Adipose tissue (tissue), 3 donors: Measurements from ENCODE around the gene ZNF81. TPM values are rescaled to one million over a fixed set of nuclear protein-coding genes. Genes with fewer than 3 reads are reported as not detected.
"Not testable (repeated sequence)": the region's sequence is repeated elsewhere in the genome, so short reads cannot be mapped to it uniquely, and the experiment has no call there.

ENCODE experiments used
- H3K27ac ChIP-seq: one replicate; pipeline ENCODE4 v1.5.1; 2013; ENCODE audit warnings: low read depth, low read length
- WGBS, 3 donors: extraction: QIAGEN DNeasy Blood & Tissue Kit; methylation state at CpG; one replicate each; pipeline ENCODE4 v1.1.7; 2013; 5-methylcytosine and 5-hydroxymethylcytosine counted together
- polyA plus RNA-seq, 3 donors: library from polyadenylated mRNA; stranded (reverse); fragments of 200-250 nt; gene quantifications; one replicate each; pipeline ENCODE4 v1.2.3, GENCODE V29; 2013
- donor health status: healthy with polysubstance abuse.
- donor health status: Bipolar disorder and iron deficiency.
- donor health status: healthy.

ZNF81 gene
- polyA plus RNA-seq, 3 donors: 0.11 to 1.4 (median 0.54) TPM

DNA sequence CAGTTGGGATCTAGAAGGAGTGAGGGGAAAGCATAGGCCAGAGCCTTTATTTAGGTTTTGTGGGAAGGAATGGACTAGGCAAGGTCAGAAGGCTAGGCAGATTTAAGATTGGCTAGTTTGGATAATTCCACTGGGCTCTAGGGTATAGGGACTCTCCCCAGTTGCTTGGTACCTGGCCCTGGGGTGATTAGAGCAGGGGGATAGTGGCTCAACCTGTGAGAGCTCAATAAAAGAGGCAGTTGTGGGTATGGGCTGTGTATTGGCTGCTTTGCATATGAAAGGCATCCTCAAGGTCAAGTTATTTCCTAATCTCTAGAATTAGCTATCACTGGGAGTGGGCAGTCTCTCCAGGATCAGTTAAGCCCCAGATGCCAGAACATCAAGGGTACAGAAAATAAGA, 61.3 kb downstream of the ZNF81 start:
- no peak overlapping the region for H3K27ac ChIP-seq

DNA sequence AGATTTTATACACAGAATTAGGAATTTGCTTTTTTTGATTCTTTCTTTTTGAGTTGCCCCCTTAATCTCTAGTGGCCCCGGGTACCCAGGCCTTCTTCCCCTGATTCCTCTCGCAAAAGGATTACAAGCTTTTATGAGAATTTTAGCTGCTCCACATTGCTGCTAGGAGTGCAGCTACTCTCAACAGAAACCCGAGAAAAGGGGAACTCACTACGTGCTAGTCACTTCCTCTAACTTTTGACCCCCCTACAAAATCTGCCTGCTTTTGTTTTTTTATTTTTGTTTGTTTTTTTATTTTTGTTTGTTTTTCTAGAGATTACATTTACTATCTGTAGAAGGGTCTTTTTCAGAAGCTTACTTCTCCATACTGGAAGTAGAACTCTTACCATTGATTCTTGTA, 64.1 kb downstream of the ZNF81 start:
- H3K27ac ChIP-seq: no peak overlapping the region
- WGBS, 3 donors: 50 to 57% (median 54%) methylated on average over 4 of the region's 4 CpGs

DNA sequence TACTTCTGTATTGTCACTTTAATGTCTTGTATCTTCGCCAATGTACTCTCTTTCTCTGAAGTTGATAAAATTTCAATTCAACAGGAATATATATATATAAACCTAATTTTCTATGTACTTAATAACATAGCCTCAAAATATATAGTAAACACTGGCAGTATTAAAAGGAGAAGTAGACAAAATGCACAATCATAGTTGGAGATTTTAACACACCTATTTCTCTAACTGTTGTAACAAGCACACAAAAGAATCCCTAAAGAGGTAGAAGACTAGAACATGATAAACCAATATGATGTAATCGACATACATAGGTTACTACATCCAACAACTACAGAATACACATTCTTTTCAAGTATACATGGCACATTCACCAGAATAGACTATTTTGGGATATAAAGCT, 65.5 kb downstream of the ZNF81 start:
- WGBS, 3 donors: 73 to 96% (median 80%) methylated on average over 2 of the region's 2 CpGs
- H3K27ac ChIP-seq: no peak overlapping the region

DNA sequence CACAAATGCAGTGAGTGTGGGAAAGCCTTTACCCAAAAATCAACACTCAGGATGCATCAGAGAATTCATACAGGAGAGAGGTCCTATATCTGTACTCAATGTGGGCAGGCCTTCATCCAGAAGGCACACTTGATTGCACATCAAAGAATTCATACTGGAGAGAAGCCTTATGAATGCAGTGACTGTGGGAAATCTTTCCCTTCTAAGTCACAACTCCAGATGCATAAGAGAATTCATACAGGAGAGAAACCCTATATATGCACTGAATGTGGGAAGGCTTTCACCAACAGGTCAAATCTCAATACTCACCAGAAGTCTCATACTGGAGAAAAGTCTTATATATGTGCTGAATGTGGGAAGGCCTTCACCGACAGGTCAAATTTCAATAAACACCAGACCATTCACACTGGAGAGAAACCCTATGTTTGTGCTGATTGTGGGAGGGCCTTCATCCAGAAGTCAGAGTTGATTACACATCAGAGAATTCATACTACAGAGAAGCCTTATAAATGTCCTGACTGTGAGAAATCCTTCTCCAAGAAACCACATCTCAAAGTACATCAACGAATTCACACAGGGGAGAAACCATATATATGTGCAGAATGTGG, 79.3 kb downstream of the ZNF81 start:
- no peak overlapping the region for H3K27ac ChIP-seq
- WGBS, 3 donors: 75 to 94% (median 88%) methylated on average over 2 of the region's 2 CpGs

DNA sequence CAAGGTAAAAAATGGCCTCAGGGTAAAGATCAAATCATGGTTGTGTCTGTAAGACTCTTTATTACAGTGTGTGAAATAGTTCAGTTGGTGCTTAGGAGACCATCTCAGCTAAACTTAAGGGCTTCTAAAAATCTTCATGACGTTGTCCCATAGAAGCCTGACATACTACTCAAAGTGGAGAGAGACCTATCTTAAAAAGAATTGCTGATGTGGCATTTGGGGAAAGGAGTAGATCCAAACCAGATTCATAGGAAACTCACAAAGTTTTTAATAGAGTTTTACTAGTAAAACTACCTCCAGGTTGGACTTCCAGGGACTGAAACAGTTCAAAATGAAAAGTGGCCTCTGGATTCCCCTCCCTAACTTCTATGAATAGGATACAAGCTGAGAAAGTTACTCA, 81.6 kb downstream of the ZNF81 start:
- H3K27ac ChIP-seq: no peak overlapping the region
- WGBS, 3 donors: 79 to 100% (median 100%) methylated on average over 1 of the region's 1 CpG

DNA sequence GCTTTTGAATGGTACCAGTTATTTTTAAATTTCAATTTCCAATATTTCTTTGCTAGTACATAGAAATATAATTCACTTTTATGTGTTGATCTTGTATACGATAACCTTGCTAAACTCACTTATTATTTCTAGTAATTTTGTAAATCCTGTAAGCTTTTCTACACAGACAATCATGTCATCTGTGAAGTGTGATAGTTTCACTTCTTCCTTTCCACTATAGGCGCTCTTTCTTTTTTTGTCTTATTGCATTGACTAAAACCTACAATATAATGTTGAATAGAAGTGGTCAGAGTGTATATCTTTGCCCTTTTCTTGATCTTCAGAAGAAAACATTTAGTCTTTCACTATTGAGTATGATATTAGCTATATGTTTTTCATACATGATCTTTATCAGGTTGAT, 90.5 kb downstream of the ZNF81 start:
- 84 to 97% (median 93%) methylated on average over 2 of the region's 2 CpGs for WGBS, 3 donors
- H3K27ac ChIP-seq: no peak overlapping the region

DNA sequence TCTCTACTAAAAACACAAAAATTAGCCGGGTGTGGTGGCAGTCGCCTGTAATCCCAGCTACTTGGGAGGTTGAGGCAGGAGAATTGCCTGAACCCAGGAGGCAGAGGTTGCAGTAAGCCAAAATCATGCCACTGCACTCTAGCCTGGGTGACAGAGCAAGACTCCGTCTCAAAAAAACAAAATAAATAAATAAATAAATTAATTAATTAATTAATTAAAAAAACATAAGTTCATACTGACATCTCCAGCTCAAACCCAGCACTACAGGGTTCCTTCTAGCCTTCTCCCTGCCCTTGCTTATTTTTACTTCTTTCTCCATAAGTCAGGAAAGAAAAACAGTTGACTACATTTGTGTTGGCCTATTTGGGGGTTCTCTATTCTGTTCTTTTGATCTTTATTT, 95.3 kb downstream of the ZNF81 start:
- not testable (repeated sequence) for H3K27ac ChIP-seq
- 70 to 97% (median 94%) methylated on average over 3 of the region's 3 CpGs for WGBS, 3 donors

DNA sequence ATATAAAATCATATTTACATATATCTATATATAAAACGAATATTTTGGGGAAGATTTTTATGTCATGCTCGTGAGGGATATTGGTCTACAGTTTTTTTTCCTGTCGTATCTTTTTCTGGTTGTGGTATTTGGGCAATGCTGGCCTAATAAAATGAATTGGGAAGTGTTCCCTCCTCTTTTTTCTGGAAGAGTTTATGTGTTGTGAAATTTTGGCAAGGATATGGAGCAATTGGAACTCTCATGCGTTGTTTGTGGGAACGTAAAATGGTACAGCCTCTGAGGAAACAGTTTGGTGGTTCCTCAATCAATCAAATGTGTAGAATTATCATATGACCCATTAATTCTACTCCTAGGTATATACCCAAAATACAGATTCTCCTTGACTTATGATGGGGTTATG, 97.2 kb downstream of the ZNF81 start:
- H3K27ac ChIP-seq: no peak overlapping the region
- WGBS, 3 donors: 46 to 79% (median 47%) methylated on average over 5 of the region's 5 CpGs

DNA sequence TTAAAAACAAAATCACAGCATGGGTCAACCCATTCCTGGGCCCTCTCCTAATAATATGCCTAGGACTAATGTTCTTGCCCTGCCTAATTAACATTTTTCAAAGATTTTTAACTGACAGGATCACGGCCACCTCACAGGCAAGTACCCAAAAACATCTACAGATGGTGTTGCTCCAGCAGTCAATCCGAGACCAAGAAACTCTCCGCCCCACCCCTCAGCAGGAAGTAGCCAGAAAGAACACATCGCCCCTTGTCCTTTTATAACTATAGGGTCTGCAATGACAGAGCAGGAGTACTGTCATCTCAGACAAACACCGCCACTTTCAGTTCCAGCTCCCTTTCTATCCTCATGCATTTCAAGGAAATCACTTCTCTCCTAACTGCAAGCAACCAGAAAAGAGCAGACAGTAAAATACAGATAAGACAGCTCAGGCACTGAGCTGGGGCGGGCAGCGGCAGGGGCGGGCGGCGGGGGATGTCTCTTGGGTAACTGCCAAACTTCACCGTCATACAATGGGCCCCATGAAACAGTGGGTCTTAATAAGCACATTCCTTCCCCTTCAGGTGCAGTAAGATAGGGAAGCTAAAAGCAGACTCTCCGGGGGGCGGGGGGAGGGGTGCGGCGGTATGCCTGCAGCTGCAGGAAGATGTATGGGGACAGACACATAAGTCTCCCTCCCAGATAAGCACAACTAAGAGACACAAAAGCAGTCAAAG, 99.7 kb downstream of the ZNF81 start:
- 13 to 35% (median 18%) methylated on average over 10 to 15 of the region's 15 CpGs for whole genome bisulfite sequencing, 3 donors

DNA sequence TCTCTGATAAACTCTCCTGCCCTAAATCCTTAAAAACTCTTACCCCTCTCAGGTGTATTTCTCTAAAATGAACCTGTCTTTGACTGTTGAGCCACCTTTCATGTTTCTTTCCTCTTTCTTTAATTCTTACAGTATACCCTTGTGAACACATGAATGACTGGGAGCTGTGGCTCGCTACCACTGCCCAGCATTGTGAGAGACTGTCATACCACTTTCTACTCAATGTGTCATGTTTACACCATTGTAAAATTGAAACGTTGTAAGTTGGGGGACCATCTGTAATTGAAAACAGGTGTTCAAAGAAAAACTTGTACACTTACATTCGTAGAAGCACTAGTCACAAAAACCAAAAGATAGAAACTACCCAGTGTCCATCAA, 100.2 kb downstream of the ZNF81 start:
- H3K27ac ChIP-seq: no peak overlapping the region
- 69 to 80% (median 73%) methylated on average over 3 of the region's 3 CpGs for WGBS, 3 donors

More for the DNA sequence above, 99.7 kb downstream of the ZNF81 start:
- H3K27ac ChIP-seq: no peak overlapping the region

DNA sequence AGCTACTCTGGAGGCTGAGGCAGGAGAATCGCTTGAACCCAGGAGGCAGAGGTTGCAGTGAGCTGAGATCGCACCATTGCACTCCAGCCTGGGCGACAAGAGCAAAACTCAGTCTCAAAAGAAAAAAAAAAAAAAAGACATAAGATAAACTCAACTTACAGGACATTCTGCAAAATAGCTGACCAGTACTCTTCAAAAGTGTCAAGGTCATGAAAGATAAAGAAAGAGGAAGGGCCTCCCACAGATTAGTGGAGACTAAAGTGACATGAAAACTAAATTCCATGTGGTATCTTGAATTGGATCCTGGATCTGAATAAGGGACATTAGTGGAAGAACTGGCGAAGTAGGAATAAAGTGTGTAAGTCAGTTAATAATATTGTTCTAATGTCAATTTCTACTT, 103.7 kb downstream of the ZNF81 start:
- 96 to 100% (median 97%) methylated on average over 2 to 4 of the region's 4 CpGs for WGBS, 3 donors
- no peak overlapping the region for H3K27ac ChIP-seq

DNA sequence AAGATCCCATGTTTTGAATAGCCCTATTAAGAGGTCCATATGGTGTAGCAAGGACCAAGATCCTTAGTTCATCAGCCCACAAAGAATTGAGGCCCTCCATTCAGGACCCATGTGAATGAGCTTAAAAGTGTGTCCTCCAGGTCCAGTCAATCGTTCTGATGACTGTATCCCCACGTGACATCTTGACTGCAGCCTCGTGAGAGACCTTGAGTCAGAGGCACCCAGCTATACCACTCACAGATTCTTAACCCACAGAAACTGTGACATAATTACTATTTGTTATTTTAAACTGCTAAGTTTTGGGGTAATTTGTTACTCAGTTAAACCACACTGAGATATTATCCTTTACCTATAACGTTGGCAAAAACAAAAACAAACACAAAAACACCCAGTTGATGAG, 104.7 kb downstream of the ZNF81 start:
- H3K27ac ChIP-seq: no peak overlapping the region
- WGBS, 3 donors: 47 to 76% (median 70%) methylated on average over 4 of the region's 4 CpGs

DNA sequence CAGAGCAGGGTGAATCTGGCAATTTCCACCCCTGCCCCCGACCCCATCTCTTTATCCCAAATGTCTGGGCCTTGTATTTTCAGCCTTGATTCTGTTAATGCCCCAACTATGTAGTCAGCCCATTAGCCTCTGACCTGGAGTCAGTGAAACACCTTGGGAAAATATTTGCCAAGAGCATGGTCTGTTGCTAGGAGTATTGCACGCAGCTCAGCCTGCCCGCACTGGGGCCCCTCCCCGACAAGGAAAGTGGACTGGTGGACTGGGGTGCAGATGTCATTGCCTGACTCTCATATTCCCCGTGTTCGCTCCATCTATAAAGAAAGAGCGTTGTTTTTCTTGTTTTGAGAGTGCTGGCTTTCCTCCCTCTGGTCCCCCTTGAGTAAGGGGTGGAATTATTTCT, 118.6 kb downstream of the ZNF81 start:
- 61 to 88% (median 72%) methylated on average over 7 of the region's 7 CpGs for WGBS, 3 donors
- not testable (repeated sequence) for H3K27ac ChIP-seq

DNA sequence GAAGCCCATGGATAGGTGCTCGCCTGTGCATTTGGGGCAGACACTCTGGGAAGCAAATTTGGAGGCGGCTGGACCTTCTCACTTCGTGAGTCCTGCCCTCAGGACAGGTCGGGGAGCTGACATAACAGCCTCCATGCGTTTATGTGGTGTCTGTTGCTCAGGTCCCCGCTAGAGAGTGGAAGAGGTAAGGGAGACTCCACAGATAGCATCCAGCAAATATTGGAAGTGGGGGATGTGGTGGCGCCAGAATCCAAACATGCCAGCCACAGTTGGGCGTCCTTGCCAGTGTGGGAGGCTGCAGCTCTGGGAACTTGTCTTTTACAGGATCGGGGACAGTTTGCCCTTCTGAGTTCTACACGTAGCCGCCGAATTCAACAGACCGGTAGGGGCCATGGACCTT, 119.3 kb downstream of the ZNF81 start:
- WGBS, 3 donors: 82 to 92% (median 83%) methylated on average over 11 to 13 of the region's 13 CpGs
- no peak overlapping the region for H3K27ac ChIP-seq

DNA sequence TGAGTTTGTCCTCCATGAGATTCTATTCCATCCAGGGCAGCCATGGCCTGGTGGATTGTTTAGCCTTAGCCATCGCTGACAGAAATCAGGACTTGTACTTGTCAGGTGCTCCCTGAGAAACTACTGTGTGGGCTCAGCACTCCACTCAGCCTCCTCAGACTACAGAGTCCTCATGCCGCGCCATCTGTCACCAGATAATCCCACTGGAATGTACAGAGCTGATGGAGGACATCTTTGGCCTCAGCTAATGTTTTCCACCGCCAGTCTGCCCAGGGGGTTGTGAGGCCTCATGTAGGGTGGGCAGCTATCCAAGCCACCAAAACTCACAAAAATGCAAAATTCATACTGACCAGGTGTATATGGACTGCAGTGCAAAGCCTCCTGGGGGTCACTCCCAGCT, 121.5 kb downstream of the ZNF81 start:
- WGBS, 3 donors: 84 to 88% (median 87%) methylated on average over 3 of the region's 4 CpGs
- H3K27ac ChIP-seq: not testable (repeated sequence)

DNA sequence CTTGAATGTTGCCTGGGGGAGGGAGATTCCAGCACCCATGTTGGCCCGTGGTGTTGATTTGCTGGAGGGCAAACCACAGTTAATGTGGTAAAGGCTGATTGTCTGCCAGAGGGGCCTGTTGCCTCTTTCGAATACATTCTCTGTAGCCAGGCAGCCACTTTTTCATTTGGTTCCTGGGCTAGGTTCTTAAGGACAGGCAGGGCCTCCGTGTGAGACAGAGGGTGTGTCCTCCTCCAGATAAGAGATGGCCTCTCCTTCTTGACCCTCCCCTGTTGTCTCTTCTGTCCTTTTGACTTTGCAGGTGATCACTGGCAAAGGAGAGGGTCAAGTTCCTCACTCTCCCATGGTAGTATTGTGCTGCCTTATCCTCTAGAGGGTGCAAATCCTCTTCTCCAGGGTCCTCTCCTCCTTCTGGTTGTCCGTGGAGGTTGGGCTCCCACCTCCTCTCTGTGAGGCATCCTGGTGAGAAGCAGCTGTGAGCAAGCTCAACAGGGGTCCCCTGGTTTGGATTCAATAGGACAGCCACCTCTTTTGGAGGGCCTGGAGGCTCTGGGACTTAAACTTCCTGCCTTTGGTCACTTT, 122.2 kb downstream of the ZNF81 start:
- WGBS, 3 donors: 41 to 48% (median 43%) methylated on average over 3 to 4 of the region's 4 CpGs
- H3K27ac ChIP-seq: no peak overlapping the region

DNA sequence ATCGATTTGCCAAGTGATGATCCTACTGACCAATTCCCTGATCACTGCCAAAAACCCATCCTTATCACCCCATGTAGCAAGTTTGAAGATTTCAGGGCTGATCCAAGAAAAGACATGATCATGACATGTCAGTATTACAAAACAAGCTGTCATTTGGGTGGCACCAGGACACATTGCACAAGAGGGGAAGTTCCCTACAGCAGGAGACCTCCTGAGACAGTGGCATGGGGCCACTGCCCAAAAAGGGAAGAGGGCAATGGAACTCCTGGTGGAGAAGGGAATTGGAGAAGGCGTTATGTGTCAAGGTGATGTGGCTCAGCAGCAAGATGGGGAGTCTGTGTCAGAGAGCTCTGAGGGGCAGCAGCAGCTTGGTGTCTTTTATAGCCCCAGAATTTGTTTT, 123.7 kb downstream of the ZNF81 start:
- 49 to 80% (median 68%) methylated on average over 2 of the region's 2 CpGs for WGBS, 3 donors

DNA sequence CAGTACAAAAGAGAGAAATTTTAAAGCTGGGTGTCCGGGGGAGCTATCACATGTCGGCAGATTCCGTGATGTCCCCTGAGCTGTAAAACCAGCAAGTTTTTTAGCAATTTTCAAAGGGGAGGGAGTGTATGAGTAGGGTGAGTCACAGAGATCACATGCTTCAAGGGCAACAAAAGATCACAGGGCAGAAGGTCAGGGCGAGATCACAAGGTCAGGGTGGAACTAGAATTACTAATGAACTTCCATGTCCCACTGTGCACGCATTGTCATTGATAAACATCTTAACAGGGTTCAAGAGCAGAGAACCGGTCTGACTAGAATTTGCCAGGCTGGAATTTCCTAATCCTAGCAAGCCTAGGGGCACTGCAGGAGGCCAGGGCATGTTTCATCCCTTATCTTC, 125.1 kb downstream of the ZNF81 start:
- whole genome bisulfite sequencing, 3 donors: 55 to 79% (median 76%) methylated on average over 6 of the region's 6 CpGs
- H3K27ac ChIP-seq: not testable (repeated sequence)

More for the DNA sequence above, 123.7 kb downstream of the ZNF81 start:
- H3K27ac ChIP-seq: no peak overlapping the region

DNA sequence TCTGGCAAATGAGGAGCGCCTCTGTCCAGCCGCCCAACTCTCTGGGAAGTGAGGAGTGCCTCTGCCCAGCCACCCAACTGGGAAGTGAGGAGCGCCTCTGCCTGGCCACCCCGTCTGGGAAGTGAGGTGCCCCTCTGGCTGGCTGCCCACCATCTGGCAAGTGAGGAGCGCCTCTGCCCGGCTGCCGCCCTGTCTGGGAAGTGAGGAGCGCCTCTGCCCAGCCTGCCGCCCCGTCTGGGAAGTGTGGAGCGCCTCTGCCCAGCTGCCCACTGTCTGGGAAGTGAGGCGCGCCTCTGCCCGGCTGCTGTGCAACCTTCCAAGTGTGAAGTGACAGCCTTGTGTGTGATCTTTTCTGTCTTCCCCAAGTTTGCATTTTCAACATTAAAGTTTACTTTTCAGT, 128.8 kb downstream of the ZNF81 start:
- H3K27ac ChIP-seq: not testable (repeated sequence)
- WGBS, 3 donors: 87 to 94% (median 90%) methylated on average over 10 to 14 of the region's 14 CpGs
